ENCODE results near the gene KATNB1.
A peak's percentile ranks its signal among the peaks of the same experiment; 100 is the strongest.
"Not testable (repeated sequence)": the region's sequence is repeated elsewhere in the genome, so short reads cannot be mapped to it uniquely, and the experiment has no call there.

Gene KATNB1

GRCh38 chr16:57725976-57726375 is 9.6 kb upstream of the KATNB1 start:
- DNase-seq (ENCODE audit: low read depth, low spot score) = no peak

DNA sequence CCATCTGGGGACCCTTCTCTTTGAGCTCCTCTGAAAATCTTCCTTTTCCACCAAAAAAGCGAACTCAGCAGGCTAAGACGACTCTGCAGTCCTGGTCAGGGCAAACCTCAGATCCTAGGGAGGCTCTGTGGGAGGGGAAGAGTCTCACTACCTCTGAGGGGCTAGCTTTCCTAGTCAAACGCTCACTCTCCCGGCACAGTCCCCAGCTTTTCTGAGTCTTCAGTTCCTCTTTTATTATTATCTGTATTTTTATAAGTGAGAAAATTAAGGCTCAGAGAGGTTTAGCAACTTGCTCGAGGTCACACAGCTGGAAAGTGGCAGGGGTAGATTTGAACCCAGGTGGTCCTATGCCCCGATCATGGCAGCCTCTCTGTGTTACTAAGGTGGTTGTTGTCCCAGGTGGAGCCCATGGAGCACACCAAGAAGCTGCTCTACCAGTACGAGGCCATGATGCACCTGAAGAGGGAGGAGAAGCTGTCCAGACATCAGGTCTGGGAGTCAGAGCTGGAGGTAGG is 9.1 kb upstream of the KATNB1 start:
- no peak for DNase-seq (ENCODE audit: low read depth, low spot score)

GRCh38 chr16:57727610-57728009 is 8.0 kb upstream of the KATNB1 start:
- DNase-seq (ENCODE audit: low read depth, low spot score) = no peak

DNA sequence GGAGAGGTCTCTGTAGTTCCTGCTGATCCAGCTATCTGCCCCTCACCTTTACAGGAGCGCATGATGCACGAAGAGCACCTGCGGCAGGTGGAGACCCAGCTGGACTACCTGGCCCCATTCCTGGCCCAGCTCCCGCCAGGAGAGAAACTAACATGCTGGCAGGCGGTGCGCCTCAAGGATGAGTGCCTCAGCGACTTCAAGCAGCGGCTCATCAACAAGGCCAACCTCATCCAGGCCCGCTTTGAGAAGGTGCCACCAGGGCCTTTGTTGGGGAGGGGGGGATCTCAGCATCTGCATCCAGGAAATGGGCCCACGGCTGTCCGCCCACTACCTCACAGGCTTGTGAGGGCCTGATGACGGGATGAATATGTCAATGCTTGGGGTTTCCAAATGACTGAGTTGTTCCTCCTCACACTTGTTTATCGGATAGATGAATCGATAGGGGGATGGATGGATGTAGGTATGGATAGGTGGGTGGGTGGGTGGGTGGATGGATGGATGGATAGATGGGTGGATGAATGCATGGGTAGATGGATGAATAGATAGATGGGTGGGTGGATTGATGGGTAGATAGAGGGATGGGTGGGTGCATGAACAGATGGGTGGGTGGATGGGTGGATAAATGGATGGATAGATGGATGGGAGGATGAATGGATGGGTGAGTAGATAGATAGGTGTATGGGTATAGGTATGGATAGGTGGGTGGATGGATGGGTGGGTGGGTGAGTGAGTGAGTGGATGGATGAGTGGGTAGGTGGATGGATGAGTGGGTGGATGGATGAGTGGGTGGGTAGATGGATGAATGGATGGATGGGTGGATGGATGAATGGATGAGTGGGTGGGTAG is 7.0 kb upstream of the KATNB1 start:
- no peak for DNase-seq (ENCODE audit: low read depth, low spot score)

- no peak for DNase-seq (ENCODE audit: low read depth, low spot score)
Observed at GRCh38 chr16:57729182-57729484, 6.4 kb upstream of the KATNB1 start.

GRCh38 chr16:57729852-57730251 is 5.7 kb upstream of the KATNB1 start:
- not testable (repeated sequence) for DNase-seq (ENCODE audit: low read depth, low spot score)

- DNase-seq (ENCODE audit: low read depth, low spot score) = no peak
Observed at GRCh38 chr16:57730771-57731730, 4.5 kb upstream of the KATNB1 start.

- no peak for DNase-seq (ENCODE audit: low read depth, low spot score)
Observed at GRCh38 chr16:57732037-57732436, 3.5 kb upstream of the KATNB1 start.

DNA sequence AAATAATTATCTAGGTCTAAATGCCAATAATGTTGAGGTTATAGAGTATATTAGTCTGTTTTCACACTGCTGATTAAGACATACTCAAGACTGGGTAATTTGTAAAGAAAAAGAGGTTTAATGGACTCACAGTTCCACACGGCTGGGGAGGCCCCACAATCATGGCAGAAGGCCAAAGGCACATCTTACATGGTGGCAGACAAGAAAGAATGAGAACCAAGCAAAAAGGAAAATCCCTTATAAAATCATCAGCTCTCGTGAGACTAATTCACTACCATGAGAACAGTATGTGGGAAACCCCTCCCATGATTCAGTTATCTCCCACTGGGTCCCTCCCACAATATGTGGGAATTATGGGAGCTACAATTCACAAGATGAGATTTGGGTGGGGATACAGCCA is 2.9 kb upstream of the KATNB1 start:
- no peak for DNase-seq (ENCODE audit: low read depth, low spot score)

- no peak for DNase-seq (ENCODE audit: low read depth, low spot score)
Observed at GRCh38 chr16:57734308-57734924, 1.2 kb upstream of the KATNB1 start.

DNA sequence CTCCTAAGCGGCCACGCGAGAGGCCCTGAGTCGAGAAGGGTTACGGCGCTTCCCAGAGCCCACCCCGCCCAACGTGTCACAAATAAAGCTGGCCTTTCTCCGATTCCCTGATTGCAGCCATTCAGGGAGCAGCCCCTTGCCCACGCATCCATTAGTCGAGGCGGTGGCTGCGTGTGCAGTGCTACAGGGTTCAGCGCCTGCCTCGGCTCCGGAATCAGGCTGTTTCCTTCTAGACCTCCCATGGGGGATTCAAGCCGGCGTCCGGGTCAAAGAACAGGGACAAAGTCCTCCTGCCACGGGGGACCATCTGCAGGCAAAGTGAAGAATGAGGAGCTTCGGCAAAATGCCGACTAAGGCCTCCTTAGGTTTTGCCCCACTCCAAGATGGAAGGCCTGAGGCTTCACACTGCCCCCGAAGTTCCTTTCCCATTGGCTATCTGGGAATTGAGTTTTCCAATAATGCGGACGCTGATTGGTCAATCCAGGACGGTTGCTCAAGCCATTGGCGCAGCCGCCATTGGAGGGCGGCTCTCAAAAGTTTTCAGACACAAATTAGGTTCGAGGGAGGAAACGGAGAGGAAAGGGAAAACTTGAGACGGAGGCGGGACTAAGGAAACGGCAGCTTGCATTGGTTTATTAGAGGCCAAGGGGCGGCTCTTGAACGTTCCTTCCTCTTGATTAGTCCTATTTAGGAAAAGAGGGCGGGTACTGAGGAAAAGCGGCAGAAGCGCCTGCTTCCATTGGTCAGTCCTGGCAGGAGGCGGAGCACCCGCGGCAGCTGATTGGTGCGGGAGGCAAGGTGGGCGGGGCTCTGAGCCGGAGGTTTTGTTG is 430 bp upstream of the KATNB1 start:
- peak; percentile 95 for DNase-seq (ENCODE audit: low read depth, low spot score)

DNA sequence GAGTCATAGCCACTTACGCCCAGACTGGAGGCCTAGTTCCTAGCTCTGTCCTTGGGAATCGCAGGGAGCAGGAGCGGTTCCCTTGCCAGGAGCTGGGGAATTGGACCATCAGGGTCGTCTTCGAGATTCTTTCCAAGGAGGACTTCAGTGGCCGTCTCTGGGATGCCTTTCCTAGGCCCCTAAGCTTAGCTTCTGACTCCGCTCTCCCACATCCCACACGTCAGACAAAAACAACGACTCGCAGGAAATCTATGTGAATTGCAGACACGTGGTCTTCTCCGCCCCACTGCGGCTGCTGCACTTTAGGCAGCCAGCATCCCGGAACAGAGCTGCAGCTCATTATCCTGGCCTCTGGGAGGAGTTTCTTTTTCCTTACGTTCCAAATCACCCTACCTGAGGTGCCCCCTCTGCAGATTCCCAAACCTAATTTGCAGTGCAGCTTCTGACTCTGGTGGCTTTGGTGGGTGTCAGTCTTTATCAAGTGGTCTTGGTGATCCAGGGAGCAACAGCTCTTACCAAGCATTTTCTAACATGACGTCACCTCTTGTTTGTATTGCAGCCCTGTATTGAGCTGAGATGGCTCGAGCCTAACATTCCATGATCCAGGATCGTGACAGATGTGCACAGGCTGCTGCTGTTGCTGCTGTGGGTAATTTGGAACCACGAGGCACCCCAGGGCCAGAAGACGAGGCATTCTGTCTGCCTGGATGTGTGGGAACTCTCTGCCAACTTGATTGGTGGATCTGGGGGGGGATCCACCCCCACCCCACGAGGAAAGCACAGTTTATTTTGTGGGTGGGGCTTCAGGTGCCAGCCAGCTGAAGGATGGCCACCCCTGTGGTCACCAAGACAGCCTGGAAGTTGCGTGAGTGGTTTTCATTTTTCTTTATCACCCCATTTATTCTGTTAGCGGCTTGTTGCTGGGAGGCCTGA is 1.1 kb downstream of the KATNB1 start:
- no peak for DNase-seq (ENCODE audit: low read depth, low spot score)

DNA sequence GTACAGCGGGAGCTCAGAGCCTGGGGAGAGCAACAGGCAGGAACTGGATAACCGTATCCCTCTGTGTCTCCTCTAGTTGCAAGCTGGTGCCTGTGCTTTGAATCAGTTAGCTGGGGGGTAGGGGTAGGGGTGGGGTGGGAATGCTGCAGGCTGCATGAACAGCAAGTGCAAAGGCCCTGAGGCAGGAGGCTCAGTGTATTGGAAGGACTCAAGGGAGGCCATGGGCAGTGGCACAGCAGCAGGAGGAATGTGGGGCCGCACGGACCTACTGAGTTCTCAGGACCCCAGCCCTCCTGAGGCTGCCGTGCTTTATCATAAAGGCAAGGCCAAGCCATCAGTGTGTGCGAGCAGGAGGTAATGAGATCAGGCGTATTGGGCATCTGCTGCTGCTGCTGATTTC is 3.3 kb downstream of the KATNB1 start:
- DNase-seq (ENCODE audit: low read depth, low spot score) = no peak

- no peak for DNase-seq (ENCODE audit: low read depth, low spot score)
Observed at GRCh38 chr16:57739756-57740422, 4.3 kb downstream of the KATNB1 start.

DNA sequence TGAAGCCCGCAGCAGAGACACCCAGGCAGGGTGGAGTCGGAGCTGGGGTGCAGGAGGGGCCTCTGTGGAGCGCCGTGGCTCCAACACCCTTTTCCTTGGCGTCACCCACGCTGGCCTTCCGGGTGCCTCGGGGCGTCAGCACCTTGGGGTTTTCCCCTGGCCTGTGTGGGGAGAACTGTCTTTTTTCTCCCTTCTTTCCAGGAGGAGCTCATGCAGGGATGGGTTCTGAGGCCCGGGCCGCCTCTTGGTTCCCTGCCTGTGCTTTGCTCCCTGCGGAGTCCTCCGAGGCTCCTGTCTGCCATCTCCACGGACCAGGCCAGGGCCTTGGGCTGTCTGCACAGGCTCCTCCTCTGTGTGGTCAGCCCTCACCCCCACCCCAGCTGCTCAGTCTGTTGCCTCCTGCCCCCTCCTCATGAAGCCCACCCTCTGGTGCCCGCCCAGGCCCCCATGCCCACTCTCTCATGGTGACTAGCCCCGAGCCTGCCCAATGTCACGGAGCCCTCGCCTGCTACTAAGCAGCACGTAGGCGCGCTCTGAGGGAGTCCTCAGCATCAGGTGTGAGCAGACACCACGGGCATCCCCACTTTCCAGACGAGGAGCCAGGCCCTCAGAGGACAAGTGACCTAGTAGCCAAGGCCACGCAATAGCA is 5.0 kb downstream of the KATNB1 start:
- no peak for DNase-seq (ENCODE audit: low read depth, low spot score)

GRCh38 chr16:57741660-57742191 is 6.2 kb downstream of the KATNB1 start:
- DNase-seq (ENCODE audit: low read depth, low spot score) = no peak

GRCh38 chr16:57742543-57742942 is 7.0 kb downstream of the KATNB1 start:
- no peak for DNase-seq (ENCODE audit: low read depth, low spot score)

GRCh38 chr16:57743458-57743857 is 7.9 kb downstream of the KATNB1 start:
- no peak for DNase-seq (ENCODE audit: low read depth, low spot score)

Data from activated CD4-positive, CD25-positive, alpha-beta regulatory T cell treated with anti-CD3 and anti-CD28 coated beads, Interleukin-2, amount 50 U/mL, for 16 hours (primary cell).